Stimulated activated CD8-positive, alpha-beta memory T cell treated with anti-CD3 and anti-CD28 coated beads, Interleukin-2, amount 100 ng/mL, for 1 hour (primary cell): Measurements from ENCODE around the gene ALDOA.

Experiments used
- DNase-seq, 2 donors: peaks; one replicate each; pipeline ENCODE4 v3.0.0-alpha.2; 2020; ENCODE audit warnings: low read depth in 2 of 2

Gene ALDOA

GRCh38 chr16:30115238-30115637 lies 49.7 kb downstream of the ALDOA start:
- no peak for DNase-seq

- no peak for DNase-seq
Measured at GRCh38 chr16:30116291-30117207, 51.0 kb downstream of the ALDOA start.

DNA sequence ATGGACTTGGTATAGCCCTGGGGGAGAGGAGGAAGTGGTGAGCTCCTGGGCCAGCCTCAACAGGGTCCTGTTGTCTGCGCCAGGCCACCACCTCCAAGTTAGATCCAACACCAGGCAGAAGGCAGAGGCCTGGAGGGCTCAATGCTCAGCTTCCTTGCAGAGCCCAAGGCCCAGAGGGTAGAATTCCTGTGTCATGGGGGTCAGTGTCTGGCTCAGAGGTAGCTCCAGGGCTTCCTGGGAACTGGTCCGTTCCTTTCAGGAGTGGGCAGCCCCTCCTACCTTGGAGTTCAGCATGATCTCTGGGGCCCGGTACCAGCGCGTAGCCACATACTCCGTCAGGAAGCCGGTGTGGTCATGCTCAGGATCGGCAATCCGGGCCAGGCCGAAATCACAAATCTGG lies 52.2 kb downstream of the ALDOA start:
- no peak for DNase-seq

GRCh38 chr16:30119428-30119827 lies 53.9 kb downstream of the ALDOA start:
- DNase-seq = no peak
